GM23248 (cell line): ENCODE measurements around the gene AHI1.

Source experiments
- EZH2 ChIP-seq: fragments of 200-600 bp; sonication (generic); IDR thresholded peaks from 2 replicates; pipeline ENCODE4 v1.6.1; 2018; ENCODE audit warnings: antibody characterized with exemption, mild to moderate bottlenecking; ENCODE audit not compliant: insufficient read depth, poor library complexity, severe bottlenecking
- EZH2phosphoT487 ChIP-seq: fragments of 200-600 bp; sonication (generic); IDR thresholded peaks from 2 replicates; pipeline ENCODE4 v1.6.1; 2018; ENCODE audit warnings: antibody characterized with exemption, moderate library complexity, mild to moderate bottlenecking, low read depth; ENCODE audit not compliant: insufficient read depth

GRCh38 chr6:135498185-135498841 is 773 bp upstream of the AHI1 start:
- no peak for TF ChIP-seq EZH2phosphoT487
- TF ChIP-seq EZH2: no peak
